HCT116 (cell line): ENCODE results near the gene GNGT1. TPM values are rescaled to one million over a fixed set of nuclear protein-coding genes. Genes with fewer than 3 reads are reported as not detected.

Experiments used
- ATAC-seq: fragments of 200-7000 bp; cut with Tn5 transposase; 2 replicates; pipeline ENCODE4 v1.9.1; 2020; ENCODE audit warnings: mild to moderate bottlenecking, moderate library complexity
- BruUV-seq: library from RNA; stranded (reverse); fragments of 400-500 nt; replicated peaks from 2 replicates; lab custom pipeline; 2021; lab: Mats Ljungman, UMichigan
- CTCF ChIA-PET: fragments of 300-600 bp; sonication (Branson Sonifier 250); formaldehyde crosslinking; loops from one replicate; lab custom pipeline; 2021; ENCODE audit warnings: antibody characterized with exemption; lab: Charles Lee
- POLR2A ChIA-PET: fragments of 300-600, 350-600 bp; sonication (Branson Sonifier 250); formaldehyde crosslinking; loops from one replicate; lab custom pipeline; 2021; ENCODE audit warnings: antibody characterized with exemption; lab: Charles Lee
- RAD21 ChIA-PET, 2 experiments: fragments of 300-600 bp; sonication (Branson Sonifier 250); formaldehyde crosslinking; loops; one replicate each; lab custom pipeline; 2023; ENCODE audit warnings: low total read pairs in 2 of 2; ENCODE audit not compliant: uncharacterized antibody in 2 of 2, unreplicated experiment in 2 of 2, low non-redundant PET in 1 of 2; lab: Charles Lee
- DNase-seq: peaks from one replicate; pipeline ENCODE4 v3.0.0-alpha.2; 2010; ENCODE audit warnings: low read depth, low spot score
- H2AFZ ChIP-seq: fragments of 200-600 bp; shearing (Covaris generic), sonication (generic); 2 replicates; pipeline ENCODE4 v1.6.1; 2017; ENCODE audit warnings: low read depth, mixed run types, mixed read lengths, antibody characterized with exemption, low read length; ENCODE audit not compliant: poor library complexity, severe bottlenecking
- H3K27ac ChIP-seq: 2 replicates; pipeline ENCODE4 v1.5.1; 2012; ENCODE audit warnings: low read depth, low read length
- H3K27me3 ChIP-seq: fragments of 200-600 bp; sonication (generic); 2 replicates; pipeline ENCODE4 v1.6.1; 2016; ENCODE audit warnings: mixed run types, low read length, mixed read lengths; ENCODE audit not compliant: insufficient read depth
- H3K36me3 ChIP-seq, 2 experiments: fragments of 200-500 bp in 1 of 2; fragments of 200-600 bp in 1 of 2; sonication (Bioruptor generic) in 1 of 2; sonication (generic) in 1 of 2; 2 replicates each; pipeline versions ENCODE4 v1.5.1 to v1.6.1; 2014 to 2016; ENCODE audit warnings: low read length in 2 of 2, inconsistent platforms in 1 of 2, mixed read lengths in 1 of 2, mixed run types in 1 of 2; ENCODE audit not compliant: insufficient read depth in 2 of 2, control insufficient read depth in 1 of 2
- H3K4me1 ChIP-seq, 2 experiments: fragments of 200-600 bp in 1 of 2; sonication (generic) in 1 of 2; 2 replicates each; pipeline versions ENCODE4 v1.5.1 to v1.6.1; 2012 to 2017; ENCODE audit warnings: low read length in 2 of 2, inconsistent platforms in 1 of 2, mild to moderate bottlenecking in 1 of 2, mixed read lengths in 1 of 2, mixed run types in 1 of 2, moderate library complexity in 1 of 2; ENCODE audit not compliant: insufficient read depth in 2 of 2, control insufficient read depth in 1 of 2
- H3K4me2 ChIP-seq: fragments of 200-600 bp; sonication (generic); 2 replicates; pipeline ENCODE4 v1.6.1; 2017; ENCODE audit warnings: mixed run types, low read length, mixed read lengths
- H3K4me3 ChIP-seq, 2 experiments: fragments of 200-600 bp in 1 of 2; sonication (generic) in 1 of 2; replicated peaks in 1 of 2; 2 replicates each; pipeline ENCODE4 v1.5.1; 2011 to 2016; ENCODE audit warnings: low read length in 2 of 2, control low read depth in 1 of 2, low read depth in 1 of 2, mild to moderate bottlenecking in 1 of 2, mixed read lengths in 1 of 2, mixed run types in 1 of 2
- H3K79me2 ChIP-seq: fragments of 200-600 bp; sonication (generic); 2 replicates; pipeline ENCODE4 v1.6.1; 2017; ENCODE audit warnings: mild to moderate bottlenecking, mixed run types, low read length, moderate library complexity, mixed read lengths; ENCODE audit not compliant: insufficient read depth
- H3K9ac ChIP-seq: fragments of 200-600 bp; sonication (generic); 2 replicates; pipeline ENCODE4 v1.6.1; 2016; ENCODE audit warnings: low read length, mixed read lengths
- H3K9me2 ChIP-seq: fragments of 200-600 bp; sonication (generic), shearing (Covaris generic); 2 replicates; pipeline ENCODE4 v1.6.1; 2017; ENCODE audit warnings: mixed run types, mild to moderate bottlenecking, moderate library complexity; ENCODE audit not compliant: insufficient read depth
- H3K9me3 ChIP-seq, 2 experiments: fragments of 200-500 bp in 1 of 2; fragments of 200-600 bp in 1 of 2; sonication (Bioruptor generic) in 1 of 2; sonication (generic) in 1 of 2; 2 replicates each; pipeline ENCODE4 v1.6.1; 2014 to 2017; ENCODE audit warnings: low read length in 2 of 2, mixed read lengths in 2 of 2, inconsistent platforms in 1 of 2, low read depth in 1 of 2, mild to moderate bottlenecking in 1 of 2, mixed run types in 1 of 2, moderate library complexity in 1 of 2; ENCODE audit not compliant: control insufficient read depth in 1 of 2, insufficient read depth in 1 of 2
- H4K20me1 ChIP-seq: fragments of 200-600 bp; sonication (generic), shearing (Covaris generic); 2 replicates; pipeline ENCODE4 v1.6.1; 2017; ENCODE audit warnings: mixed run types, mild to moderate bottlenecking, moderate library complexity; ENCODE audit not compliant: insufficient read depth
- CEBPB ChIP-seq: IDR thresholded peaks from 2 replicates; pipeline ENCODE4 v1.6.1; 2012; ENCODE audit warnings: low read depth
- CTCF ChIP-seq, 3 experiments: fragments of 200-600 bp in 1 of 3; sonication (generic) in 1 of 3; IDR thresholded peaks in 2 of 3; conservative IDR thresholded peaks in 1 of 3; 2 replicates each; pipeline ENCODE4 v1.5.1; 2012 to 2017; ENCODE audit warnings: low read depth in 2 of 3, low read length in 2 of 3, antibody characterized with exemption in 1 of 3, borderline replicate concordance in 1 of 3, control low read depth in 1 of 3, mild to moderate bottlenecking in 1 of 3, mixed read lengths in 1 of 3, mixed run types in 1 of 3, moderate library complexity in 1 of 3; ENCODE audit not compliant: insufficient read depth in 1 of 3
- EGR1 ChIP-seq: IDR thresholded peaks from 2 replicates; pipeline ENCODE4 v1.6.1; 2012; ENCODE audit warnings: low read depth
- EZH2phosphoT487 ChIP-seq: fragments of 200-600 bp; IDR thresholded peaks from 2 replicates; pipeline ENCODE4 v1.6.1; 2018; ENCODE audit warnings: antibody characterized with exemption, borderline replicate concordance
- FOSL1 ChIP-seq: IDR thresholded peaks from 2 replicates; pipeline ENCODE4 v1.6.1; 2012; ENCODE audit warnings: low read depth
- POLR2A ChIP-seq: IDR thresholded peaks from 2 replicates; pipeline ENCODE4 v1.7.0; 2011; ENCODE audit warnings: borderline replicate concordance; ENCODE audit not compliant: insufficient read depth, insufficient read length; ENCODE audit errors: extremely low read depth
- RAD21 ChIP-seq: IDR thresholded peaks from 2 replicates; pipeline ENCODE4 v1.6.1; 2012; ENCODE audit warnings: low read depth, mild to moderate bottlenecking
- REST ChIP-seq: IDR thresholded peaks from 2 replicates; pipeline ENCODE4 v1.6.1; 2012; ENCODE audit warnings: low read depth
- SIN3A ChIP-seq: IDR thresholded peaks from 2 replicates; pipeline ENCODE4 v1.6.1; 2012; ENCODE audit warnings: low read depth
- SP1 ChIP-seq: IDR thresholded peaks from 2 replicates; pipeline ENCODE4 v1.6.1; 2012; ENCODE audit warnings: low read depth
- SRF ChIP-seq: IDR thresholded peaks from 2 replicates; pipeline ENCODE4 v1.6.1; 2012; ENCODE audit warnings: low read depth
- YY1 ChIP-seq: IDR thresholded peaks from 2 replicates; pipeline ENCODE4 v1.6.1; 2011; ENCODE audit warnings: low read length, low read depth, moderate library complexity, mild to moderate bottlenecking; ENCODE audit not compliant: insufficient replicate concordance; ENCODE audit errors: extremely low read depth
- ZBTB33 ChIP-seq: IDR thresholded peaks from 2 replicates; pipeline ENCODE4 v1.6.1; 2011; ENCODE audit warnings: mild to moderate bottlenecking, low read length, moderate library complexity; ENCODE audit not compliant: insufficient replicate concordance; ENCODE audit errors: extremely low read depth
- ZNF274 ChIP-seq: fragments of 200-500 bp; sonication (Bioruptor generic); IDR thresholded peaks from 2 replicates; pipeline ENCODE4 v1.6.1; 2014; ENCODE audit warnings: mild to moderate bottlenecking, low read depth, low read length, inconsistent platforms
- intact Hi-C: fragments of 100-400 bp; cut with micrococcal nuclease; formaldehyde crosslinking; loops from 2 replicates; pipeline ENCODE4 v1.10.0; 2022
- total RNA-seq: library from RNA; stranded (reverse); gene quantifications from one replicate; pipeline ENCODE4 v1.2.1, GENCODE V29; 2021; ENCODE audit not compliant: unreplicated experiment

The GNGT1 gene
- total RNA-seq, 1 experiment from 2014 or later: 0.91 TPM

- CTCF ChIA-PET: no interaction called here
- Histone ChIP-seq H3K27ac (no peak overlapping the region), H3K9me3 (no peaks in the 10 kb centered on the region), H3K4me1 (no peaks in the 10 kb centered on the region), H3K4me3 (no peak overlapping the region), H3K36me3 (no peaks in the 10 kb centered on the region), H3K4me2 (no peak overlapping the region), H3K9ac (no peak overlapping the region), H3K9me2 (no peaks in the 10 kb centered on the region), H2AFZ (no peak overlapping the region), H3K27me3 (no peaks in the 10 kb centered on the region), H3K79me2 (no peaks in the 10 kb centered on the region), H4K20me1 (no peaks in the 10 kb centered on the region)
- ATAC-seq (no peak), DNase-seq (no peak)
- TF ChIP-seq YY1 (no peak), REST (no peak), POLR2A (no peak), SP1 (no peak), CTCF (IDR thresholded peaks at IDR 0.05 in 2 of 3, conservative IDR thresholded peaks at IDR 0.05 in 1 of 3; ENCODE audit: borderline replicate concordance in 1 of 3, insufficient read depth in 1 of 3, low read depth in 2 of 3, low read length in 2 of 3) (no peak), ZNF274 (no peak), EGR1 (no peak), EZH2phosphoT487 (no peak), RAD21 (no peak), SIN3A (no peak), CEBPB (no peak), ZBTB33 (no peak), FOSL1 (no peak), SRF (no peak)
- RAD21 ChIA-PET: no interaction called here
- intact Hi-C loops: no loop called here
- POLR2A ChIA-PET: no interaction called here
- no TSS peak for BruUV-seq
Observed at GRCh38 chr7:93941945-93942344, 35.6 kb downstream of the GNGT1 start.
